SK-MEL-5 (cell line): ENCODE data around the gene SLC44A3. TPM values are rescaled to one million over a fixed set of nuclear protein-coding genes. Genes with fewer than 3 reads are reported as not detected.

Experiments
- DNase-seq: peaks from one replicate; pipeline ENCODE4 v3.0.0-alpha.2; 2016; ENCODE audit warnings: low read depth, low spot score
- in situ Hi-C: cut with HindIII; loops from 2 replicates; pipeline ENCODE4 v1.10.0; 2016; ENCODE audit warnings: low sequenced_read_pairs, high pct_unique_total_duplicates, low pct_unique_long_range_greater_than_20kb
- total RNA-seq: library from RNA; depleted of rRNA; stranded (reverse); fragments of >200 nt; shearing (Covaris generic); gene quantifications from 2 replicates; pipeline ENCODE4 v1.2.3, GENCODE V29; 2014

SLC44A3 gene
- total RNA-seq, 1 experiment from 2014 or later = 17.7 TPM

DNA sequence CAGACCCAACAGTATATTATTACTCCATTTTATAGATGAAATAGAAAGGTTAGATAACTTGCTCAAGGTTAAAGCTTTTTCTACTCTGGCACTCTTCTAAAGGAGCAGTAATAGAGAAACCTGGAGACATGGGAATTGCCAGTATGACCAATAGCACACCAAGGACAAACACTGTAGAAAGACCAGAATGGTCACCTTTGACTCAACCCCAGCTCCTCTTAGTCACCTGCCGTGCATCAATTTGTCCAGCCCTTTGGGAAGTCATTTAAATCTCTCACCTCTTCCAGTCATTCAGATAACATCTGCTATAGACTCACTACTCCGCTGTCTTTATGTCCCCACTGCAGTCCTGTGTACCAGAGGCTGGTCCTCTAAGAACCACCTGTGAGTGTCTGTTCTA, 23.9 kb upstream of the SLC44A3 start:
- no peak for DNase-seq

DNA sequence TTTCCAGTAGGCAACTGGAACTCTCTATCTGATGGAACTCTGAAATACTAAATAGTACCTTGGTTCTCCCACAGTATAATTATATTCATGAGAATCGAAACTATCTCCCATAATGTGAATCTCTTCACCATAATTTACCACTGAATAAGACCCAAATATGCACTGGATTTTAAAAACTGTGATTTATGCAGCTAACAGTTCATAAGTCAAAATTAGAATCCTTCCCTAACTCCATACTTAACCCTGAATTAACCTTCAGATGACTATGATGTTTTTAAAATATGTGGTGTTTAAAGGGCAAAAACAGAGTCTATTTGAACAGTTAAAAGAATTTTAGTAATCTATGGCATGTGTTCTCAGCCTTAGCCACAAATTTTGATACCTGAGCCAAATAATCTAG, 22.9 kb upstream of the SLC44A3 start:
- in situ Hi-C loops = loop anchor here (25.0 kb wide), 1 partner anchor 260 kb away; the partner anchor contains the start of gene F3
- DNase-seq = no peak

More for the DNA sequence above, 23.9 kb upstream of the SLC44A3 start:
- in situ Hi-C loops = loop anchor here (25.0 kb wide), 1 partner anchor 259 kb away; the partner anchor contains the start of gene F3

DNA sequence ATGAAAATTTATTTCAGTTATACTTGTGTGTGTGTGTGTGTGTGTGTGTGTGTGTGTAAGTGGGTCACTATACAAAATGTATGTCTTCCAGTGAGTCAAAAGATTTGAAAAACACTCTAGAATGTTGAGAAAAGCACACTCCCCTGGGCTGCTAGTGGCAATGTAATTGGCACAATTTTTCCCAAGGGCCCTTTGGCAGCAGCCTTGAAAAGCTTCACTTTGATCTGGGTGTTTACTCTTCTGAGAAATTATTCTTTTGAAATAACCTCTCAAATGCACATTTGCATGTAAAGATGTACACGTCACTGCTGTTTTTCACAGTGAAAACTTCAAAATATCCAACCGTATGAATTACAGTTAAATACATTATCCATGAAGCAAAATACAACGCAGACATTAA, 22.1 kb upstream of the SLC44A3 start:
- in situ Hi-C loops = loop anchor here (25.0 kb wide), 1 partner anchor 261 kb away; the partner anchor contains the start of gene F3
- no peak for DNase-seq

DNA sequence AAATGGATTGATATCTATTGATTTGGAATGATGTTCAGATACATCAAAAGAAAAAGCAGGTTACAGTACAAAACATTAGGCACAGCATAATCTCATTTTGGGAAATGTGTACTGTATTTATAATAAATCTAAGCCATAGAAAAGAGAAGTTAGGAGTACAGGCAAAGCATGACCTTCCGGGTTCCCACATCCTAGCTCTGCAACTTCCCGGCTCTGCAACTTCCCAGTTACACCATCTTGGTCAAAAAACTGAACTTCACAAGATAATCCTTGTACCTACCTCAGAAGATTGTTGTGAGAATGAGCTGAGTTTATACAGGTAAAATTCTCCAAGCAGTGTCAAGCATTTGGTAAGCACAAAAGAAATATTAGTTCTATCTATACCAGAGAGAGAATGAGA, 21.7 kb upstream of the SLC44A3 start:
- DNase-seq = no peak
- in situ Hi-C loops = loop anchor here (25.0 kb wide), 1 partner anchor 261 kb away; the partner anchor contains the start of gene F3

DNA sequence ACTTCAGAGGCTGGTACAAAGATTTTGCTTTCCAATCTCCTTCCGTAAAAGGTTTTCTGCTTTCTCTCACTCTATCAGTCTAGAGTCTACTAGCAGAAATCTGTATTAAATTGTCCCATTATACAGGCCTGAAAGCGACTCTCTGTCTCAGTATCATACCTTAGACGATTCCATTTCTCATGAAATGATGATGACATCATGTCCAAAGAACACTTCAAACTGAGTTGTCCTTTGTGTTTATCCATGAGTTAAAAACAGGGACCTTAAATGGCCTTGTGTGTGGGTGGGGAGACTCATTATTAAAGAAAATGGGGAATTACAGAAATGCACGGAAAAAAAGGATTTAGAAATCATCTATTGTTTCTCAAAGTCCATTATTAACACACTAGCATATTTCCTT, 21.0 kb upstream of the SLC44A3 start:
- in situ Hi-C loops = loop anchor here (25.0 kb wide), 1 partner anchor 262 kb away; the partner anchor contains the start of gene F3
- peak; percentile 82 for DNase-seq

DNA sequence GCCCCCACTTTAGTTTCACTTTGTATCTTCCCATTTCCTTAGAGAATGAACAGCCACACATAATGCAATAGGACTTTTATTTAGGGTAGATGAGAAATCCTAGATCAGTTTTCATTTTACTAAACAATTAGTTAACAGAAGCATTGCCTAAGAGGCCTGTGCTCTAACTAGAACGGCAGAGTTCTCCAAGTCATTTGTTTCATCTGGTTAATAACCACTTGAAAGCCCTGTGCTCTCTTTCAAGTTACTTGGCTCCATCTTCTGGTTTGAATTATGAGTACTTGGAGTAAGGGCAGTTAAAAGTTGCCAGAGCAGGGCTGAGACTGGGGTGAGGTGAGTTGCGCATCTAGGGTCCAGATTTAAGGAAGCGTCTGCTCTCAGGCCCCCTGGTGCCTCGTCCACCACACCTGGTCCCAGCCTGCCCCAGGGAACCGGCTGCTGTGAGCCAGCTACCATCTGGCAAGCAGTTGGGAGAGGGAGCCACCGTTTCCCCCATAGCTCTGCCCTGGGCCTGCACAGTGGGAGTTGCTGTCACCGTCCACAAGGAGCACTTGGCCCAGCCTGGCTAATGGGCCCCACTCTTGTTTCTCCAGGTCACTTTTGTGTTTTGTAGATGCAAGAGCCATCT, 18.1 kb upstream of the SLC44A3 start:
- in situ Hi-C loops = no loop called here
- peak; percentile 80 for DNase-seq

DNA sequence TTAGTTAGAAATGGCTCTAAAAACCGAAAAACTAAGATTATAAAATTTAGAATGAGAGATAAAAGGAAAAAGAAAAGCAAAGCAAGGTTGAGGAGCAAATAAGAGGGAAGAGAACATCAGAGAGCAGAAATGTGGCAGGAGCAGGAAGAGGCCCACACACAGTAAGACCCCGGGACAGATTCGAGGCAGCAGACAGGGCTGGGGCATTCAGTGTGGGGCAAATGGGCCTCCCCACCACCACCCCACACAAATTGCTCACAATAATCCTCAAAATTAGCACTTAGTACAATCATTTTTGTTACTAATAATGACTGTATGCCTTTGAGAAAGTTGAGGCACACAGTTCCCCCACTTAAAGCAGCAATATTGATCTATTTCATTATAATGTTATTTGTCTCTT, 17.1 kb upstream of the SLC44A3 start:
- in situ Hi-C loops = no loop called here

DNA sequence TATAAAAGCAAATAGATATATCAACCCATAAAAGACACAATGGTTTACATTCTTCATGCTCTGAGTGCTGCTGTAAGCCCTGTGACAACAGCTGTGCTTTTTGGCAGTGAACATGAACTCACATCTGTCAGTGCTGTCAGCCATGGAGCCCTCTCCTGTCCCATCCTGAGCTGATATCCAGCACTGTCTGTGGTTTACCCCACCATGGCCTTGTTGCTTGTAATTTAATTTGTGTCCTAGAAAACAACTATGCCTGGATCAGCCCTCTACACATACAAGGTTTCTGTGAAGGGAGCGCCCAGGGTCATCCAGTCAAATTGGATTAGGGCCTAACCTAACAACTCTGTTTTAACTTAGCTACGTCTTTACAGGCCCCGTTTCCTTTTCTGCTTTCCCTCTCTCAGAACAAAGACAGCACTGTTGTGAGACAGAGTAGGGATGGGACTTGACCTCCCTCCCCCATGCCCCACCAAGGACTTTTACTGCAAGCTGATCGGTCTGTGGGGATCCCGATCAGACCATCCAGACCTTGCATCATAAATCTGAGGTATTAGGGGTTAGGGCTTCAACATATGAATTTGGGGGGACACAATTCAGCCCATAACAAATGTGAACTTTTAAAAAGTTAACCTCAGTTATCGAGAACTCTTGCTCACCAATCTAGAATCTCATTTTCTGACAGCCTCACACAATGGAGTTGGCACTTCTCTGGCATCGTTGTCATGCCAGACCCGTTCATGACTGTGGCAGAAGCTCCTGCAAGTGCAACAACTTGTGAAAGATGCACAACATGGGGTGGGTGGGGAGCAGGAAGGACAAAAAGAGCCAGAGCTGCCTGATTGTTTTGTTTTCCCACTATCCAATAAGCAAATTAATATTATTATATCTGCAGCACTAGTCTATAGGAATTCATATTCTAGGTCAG, 16.4 kb upstream of the SLC44A3 start:
- DNase-seq = peak; percentile 77
- in situ Hi-C loops = no loop called here

More for the DNA sequence above, 17.1 kb upstream of the SLC44A3 start:
- no peak for DNase-seq

DNA sequence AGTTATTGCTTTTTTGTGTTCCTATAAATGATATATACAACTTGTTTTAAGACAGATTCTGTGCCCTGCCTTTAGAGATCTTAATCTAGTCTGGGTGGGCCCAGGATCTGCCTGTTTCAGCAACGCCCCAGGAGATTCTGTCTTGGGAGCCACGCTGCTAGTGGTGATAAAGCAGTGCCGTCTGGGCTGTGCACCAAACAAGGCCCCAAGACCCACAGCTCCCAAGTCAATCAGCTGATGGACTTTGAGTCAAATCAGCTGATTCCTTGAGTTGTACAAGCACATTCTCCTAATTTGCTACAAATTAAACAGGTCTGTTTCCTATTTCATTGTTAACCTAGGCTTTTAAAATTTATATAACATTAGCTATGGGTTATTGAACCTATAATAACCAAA, 15.7 kb upstream of the SLC44A3 start:
- peak; percentile 23 for DNase-seq
- in situ Hi-C loops = no loop called here

DNA sequence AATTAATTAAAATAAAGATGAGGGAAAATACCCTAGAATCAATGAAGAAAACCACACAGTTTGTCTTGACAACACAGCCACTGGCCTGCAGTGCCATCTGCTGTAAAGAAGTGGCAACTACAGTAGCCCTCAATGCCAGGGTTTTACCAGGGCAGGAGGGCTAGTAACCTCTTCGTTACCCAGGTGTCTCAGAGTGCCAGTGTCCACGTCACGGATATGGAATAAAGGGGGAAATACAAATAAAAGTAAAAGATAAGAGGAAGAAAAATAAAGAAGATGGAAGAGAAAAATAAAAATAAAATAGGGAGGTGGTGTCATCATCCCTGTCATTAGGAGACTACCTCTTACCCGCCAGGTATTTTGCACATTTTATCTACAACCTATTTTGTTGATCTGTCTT, 14.2 kb upstream of the SLC44A3 start:
- in situ Hi-C loops = no loop called here
- DNase-seq = peak; percentile 74

DNA sequence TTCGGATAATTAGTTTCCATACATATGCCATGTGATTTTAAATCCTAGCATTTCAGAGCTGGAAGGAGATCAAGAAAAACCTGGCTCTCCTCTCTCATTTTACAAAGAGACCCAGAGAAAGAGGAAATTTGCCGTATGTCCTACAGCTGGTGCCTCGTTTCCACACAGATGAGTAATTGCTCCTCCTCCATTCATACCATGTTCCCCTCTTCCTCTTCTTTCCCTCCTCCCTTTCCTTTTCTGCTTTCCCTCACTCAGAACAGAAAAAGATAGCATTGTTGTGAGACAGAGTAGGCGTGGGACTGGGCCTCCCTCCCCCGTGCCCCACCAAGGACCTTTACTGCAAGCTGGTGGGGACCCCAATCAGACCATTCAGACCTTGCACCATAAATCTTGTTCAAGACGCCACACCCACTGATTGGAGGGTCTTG, 13.7 kb upstream of the SLC44A3 start:
- DNase-seq = no peak
- in situ Hi-C loops = no loop called here

DNA sequence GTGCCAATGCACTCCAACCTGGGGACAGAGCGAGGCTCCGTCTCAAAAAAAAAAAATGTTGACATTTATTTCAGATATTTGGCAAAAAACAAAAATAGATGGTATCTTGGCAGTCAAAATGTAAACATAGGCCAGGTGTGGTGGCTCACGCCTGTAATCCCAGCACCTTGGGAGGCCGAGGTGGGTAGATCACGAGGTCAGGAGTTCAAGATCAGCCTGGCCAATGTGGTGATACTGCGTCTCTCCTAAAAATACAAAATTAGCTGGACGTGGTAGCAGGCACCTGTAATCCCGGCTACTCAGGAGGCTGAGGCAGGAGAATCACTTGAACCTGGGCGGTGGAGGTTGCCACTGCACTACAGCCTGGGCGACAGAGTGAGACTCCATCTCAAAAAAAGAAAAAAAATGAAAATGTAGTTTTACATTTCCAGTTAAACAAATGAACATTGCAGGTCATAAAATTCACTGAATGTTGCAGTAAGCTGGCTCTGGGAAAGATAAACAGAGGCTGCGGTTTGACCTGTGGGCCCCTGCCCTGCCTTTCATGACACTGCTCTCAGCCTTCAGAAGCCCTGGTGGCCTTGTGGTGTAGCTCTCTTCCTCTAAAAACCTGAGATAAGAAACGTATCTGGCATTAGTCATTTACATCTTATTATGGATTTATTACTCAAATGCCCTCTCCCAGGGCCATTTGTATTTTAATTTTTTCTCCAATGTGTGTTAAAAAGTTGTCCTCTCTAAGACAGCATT, 12.2 kb upstream of the SLC44A3 start:
- DNase-seq = no peak
- in situ Hi-C loops = no loop called here

DNA sequence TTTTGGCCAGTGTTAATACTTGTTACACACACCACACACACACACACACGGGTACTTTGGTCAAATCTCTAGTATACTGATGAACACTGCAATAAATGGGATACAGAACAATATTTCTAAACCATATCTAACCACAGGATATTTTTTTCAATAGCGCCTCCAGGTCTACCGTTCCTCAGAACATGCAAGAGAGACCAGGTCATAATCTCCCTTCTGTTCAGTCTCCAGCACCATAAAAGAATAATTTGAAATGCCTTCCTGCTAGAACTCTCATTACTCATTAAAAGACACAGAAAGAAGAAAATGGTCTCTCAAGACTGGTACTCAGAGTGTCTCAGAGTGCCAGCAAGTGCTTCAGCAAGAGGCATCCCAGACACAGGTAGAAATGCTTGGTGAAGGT, 11.5 kb upstream of the SLC44A3 start:
- in situ Hi-C loops = no loop called here
- no peak for DNase-seq

DNA sequence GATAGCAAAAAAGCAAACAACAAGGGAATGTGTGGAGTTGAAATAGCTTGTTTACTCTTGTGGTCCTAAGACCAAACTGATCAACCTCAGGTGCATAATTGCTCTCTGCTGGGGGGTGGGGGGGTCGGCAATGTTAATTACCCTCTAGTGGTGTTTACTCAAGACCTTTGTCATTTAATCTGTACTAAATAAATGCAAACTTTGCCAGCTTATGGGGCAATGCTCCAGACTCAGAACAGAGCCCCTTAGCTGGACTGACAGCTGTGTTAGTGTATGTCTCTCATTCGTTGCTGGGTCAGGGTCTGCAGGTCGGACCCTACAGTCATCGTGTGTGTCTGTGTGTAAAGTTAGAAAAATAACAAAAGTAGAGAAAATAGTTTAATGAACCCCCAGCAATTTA, 7.2 kb upstream of the SLC44A3 start:
- in situ Hi-C loops = no loop called here
- DNase-seq = no peak

DNA sequence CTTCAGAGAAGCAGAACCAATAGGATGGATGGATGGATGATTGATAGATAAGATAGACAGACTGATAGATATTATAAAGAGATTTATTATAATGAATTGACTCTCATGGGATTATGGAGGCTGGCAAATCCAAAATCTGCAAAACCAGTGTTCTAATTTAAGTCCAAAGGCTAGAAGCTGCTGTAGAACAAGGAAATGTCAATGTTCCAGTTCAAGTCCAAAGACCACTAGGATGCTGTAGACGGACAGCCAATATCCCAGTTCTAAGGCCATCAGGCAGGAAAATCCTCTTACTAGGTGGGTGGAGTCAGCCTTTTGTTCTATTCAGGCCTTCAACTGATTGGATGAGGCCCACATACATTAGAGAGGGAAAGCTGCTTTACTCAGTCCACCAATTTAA, 4.1 kb upstream of the SLC44A3 start:
- no peak for DNase-seq
- in situ Hi-C loops = no loop called here

DNA sequence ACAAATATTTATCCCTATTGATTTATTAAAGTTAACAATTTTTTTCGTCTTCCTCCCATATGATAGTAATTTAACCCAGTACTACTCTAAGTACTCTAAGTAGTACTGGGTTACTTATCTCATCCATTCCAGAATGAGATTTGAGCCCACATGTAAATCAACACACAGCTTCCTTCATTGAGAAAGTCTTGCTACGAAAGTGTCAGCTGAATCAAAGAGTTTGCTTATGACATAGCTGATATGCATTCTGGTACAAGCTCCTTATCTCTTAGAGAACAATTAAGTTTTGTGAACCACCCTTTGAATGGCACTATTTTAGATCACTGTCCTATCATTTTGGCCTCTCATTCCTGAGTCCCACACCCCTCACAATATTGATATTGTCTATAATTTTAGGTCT, 2.4 kb upstream of the SLC44A3 start:
- DNase-seq = peak; percentile 40
- in situ Hi-C loops = no loop called here

DNA sequence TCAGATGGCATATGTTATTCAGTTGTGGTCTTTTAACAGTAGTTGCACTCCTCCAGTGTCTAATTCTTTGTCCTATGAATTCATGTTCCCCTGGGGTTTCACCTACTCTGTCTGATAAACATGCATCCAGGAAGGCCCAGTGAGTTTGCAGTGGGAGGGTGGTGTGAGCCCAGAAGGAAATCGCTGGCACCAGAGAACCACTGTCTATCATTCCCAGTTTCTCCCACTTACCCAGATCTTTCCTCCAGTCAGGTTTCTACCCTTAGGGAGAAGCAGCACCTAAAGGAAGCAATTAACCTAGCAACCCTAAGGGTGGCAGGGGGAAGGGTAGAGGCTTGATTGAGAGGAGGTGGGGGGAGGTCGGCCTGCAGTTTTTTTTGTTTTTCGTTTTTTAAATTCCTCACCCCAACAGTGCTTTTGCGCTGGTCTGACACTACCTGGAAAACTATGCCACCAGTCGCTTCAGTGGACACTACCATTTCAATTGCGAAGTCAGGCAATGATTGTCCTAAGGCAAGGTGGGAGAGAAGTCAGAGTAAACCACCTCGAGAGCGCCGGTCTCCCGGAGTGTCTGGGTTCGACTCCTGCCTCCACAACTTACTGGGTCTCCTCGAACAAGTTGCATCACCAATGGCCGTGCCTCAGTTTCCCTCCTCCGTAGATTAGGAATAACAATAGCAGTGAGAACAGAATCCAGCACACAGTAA, 766 bp upstream of the SLC44A3 start:
- DNase-seq = no peak
- in situ Hi-C loops = no loop called here
